ENCODE results near the gene WNT4. TPM values are rescaled to one million over a fixed set of nuclear protein-coding genes. Genes with fewer than 3 reads are reported as not detected.
A peak's percentile ranks its signal among the peaks of the same experiment; 100 is the strongest.

WNT4 gene
- total RNA-seq, 1 donor, result under 0.01 TPM

DNA sequence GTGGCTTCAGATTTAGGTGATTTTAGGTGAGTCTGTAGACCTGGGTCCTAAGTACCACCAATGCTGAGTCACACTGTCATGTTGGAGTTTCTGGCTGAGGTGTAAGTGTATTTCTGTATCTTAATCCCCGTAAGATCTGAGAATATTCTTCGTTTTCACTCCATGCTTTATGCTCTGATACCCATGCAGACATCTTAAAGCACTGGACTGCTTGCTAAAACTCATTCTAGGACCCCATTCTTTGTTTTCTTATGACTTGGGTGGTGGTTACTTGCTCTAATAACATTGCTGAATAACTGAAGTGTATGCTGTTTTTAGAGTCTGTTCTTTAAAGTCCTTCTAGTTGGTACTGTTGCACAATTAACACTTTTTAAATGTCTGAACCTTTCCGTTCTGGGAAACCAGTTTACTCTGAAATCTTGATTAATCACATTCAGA lies 53.7 kb downstream of the WNT4 start:
- no peak for DNase-seq (ENCODE audit: low read depth in 2 of 3, low spot score in 2 of 3)

- peak in 1 of 3 donors; percentile 35 for DNase-seq (ENCODE audit: low read depth in 2 of 3, low spot score in 2 of 3)
Measured at GRCh38 chr1:22088331-22088730, 54.6 kb downstream of the WNT4 start.

- peak in 1 of 3 donors; percentile 44 for DNase-seq (ENCODE audit: low read depth in 2 of 3, low spot score in 2 of 3)
Measured at GRCh38 chr1:22080191-22080590, 62.7 kb downstream of the WNT4 start.

- no peak for DNase-seq (ENCODE audit: low read depth in 2 of 3, low spot score in 2 of 3)
Measured at GRCh38 chr1:22078133-22078532, 64.8 kb downstream of the WNT4 start.

GRCh38 chr1:22077728-22078127 lies 65.2 kb downstream of the WNT4 start:
- no peak for DNase-seq (ENCODE audit: low read depth in 2 of 3, low spot score in 2 of 3)

- no peak for DNase-seq (ENCODE audit: low read depth in 2 of 3, low spot score in 2 of 3)
Measured at GRCh38 chr1:22076346-22076745, 66.6 kb downstream of the WNT4 start.

- DNase-seq (ENCODE audit: low read depth in 2 of 3, low spot score in 2 of 3), result peak in 1 of 3 donors; percentile 37
Measured at GRCh38 chr1:22075718-22076117, 67.2 kb downstream of the WNT4 start.

DNA sequence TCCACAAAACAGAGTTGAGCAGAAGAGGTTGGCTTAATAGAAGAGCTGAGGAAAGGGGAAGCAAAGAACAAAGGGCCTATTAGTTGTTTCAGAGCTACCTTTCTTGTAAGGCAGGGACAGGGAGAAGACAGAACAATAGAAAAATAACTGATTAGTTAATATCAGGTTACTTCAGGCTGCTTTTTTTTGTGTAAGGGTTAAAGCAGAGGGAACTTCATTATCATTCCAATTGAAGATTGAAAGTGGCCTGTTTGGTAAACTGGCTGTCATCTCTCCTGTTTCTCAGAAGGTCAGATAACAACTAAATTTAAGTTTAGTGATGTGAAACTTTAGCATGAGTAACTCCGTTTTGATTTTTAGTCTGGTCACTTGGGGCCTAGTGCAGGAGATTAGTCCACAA lies 68.1 kb downstream of the WNT4 start:
- peak in 1 of 3 donors; percentile 28 for DNase-seq (ENCODE audit: low read depth in 2 of 3, low spot score in 2 of 3)

DNA sequence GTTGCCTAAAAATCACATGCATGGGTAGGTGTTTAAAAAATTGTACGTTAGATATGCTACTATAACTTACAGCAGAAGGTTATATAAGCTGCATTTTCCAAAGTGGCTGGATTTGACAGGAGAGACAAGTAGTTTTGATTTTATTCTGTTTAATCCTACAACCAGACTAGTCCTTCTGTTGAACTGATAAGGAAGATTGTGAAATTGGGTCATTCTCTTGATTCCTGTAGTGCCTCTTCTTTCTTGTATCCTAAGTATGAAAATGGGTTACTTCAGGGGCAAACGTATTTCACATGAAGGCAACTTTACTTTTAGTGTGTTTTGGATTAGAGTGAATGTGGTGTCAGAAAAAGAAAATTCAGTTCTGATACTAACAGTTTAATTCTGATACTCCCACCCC lies 71.4 kb downstream of the WNT4 start:
- no peak for DNase-seq (ENCODE audit: low read depth in 2 of 3, low spot score in 2 of 3)

Other genes with a start within 250 kb of the WNT4 start
- gene HSPG2, start 205.8 kb downstream of the WNT4 start, total RNA-seq, result 158 TPM
- gene CELA3B, start 166.1 kb downstream of the WNT4 start, total RNA-seq, result not detected
- gene CELA3A, start 141.4 kb downstream of the WNT4 start, total RNA-seq, result not detected
- gene CDC42, start 90.4 kb downstream of the WNT4 start, total RNA-seq, result 160 TPM